Stimulated activated CD8-positive, alpha-beta memory T cell treated with anti-CD3 and anti-CD28 coated beads, Interleukin-7, amount 100 ng/mL, for 24 hours (primary cell): ENCODE data around the gene ARID1B.

Experiments used
- DNase-seq: peaks from one replicate; pipeline ENCODE4 v3.0.0-alpha.2; 2020; ENCODE audit warnings: low read depth

ARID1B gene

DNA sequence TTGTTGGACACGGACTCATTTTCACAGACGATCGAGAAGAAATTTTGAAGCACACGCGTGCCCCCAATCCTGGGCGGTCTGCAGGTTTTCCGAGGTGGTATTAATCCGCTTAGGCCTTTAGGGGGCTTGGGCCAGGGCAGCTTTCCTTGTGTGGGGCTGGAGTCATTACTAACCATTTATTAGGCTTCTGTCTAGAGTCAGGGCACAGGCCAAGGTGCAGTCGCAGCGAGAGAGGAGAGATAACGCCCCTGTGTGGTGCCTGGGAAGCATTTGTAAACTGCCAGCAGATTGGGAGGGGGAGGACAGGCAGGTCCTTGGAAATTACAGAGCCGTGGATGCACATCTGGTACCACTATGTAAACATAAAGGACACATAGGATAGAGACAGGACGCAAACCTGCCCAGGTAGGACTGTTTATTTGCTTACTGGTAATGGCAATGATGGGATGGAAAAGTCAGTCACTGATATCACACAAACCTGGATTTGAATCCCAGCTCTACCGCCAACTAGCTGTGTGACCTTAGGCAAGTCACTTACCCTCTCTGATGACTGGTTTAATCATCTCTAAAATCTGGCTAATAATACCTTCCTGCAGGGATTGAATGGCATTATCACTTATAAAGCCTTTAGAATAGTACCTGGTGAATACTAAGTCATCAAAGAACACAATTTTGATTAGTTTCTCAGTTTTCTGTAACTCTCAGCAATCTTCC lies 469.8 kb downstream of the ARID1B start:
- DNase-seq: no peak

DNA sequence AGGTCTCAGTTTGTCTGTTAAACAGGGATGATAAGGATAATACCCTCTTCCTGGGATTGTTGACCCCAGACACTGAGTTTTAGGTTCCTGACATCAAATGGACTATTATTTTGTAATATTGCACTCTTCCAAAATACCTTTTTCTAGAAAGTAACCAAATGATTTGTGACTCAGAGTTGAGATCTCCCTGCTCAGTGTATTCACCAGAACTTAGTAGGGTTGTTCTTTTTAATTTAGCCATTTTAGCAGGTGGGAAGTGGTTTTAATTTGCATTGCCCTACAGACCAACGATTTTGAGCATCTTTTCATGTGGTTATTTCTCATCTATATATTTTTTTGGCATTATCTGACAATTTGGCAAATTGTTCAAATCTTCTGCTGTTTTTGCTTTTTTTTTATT lies 471.1 kb downstream of the ARID1B start:
- no peak for DNase-seq

- DNase-seq: no peak
Measured at GRCh38 chr6:157249826-157250225, 472.6 kb downstream of the ARID1B start.

DNA sequence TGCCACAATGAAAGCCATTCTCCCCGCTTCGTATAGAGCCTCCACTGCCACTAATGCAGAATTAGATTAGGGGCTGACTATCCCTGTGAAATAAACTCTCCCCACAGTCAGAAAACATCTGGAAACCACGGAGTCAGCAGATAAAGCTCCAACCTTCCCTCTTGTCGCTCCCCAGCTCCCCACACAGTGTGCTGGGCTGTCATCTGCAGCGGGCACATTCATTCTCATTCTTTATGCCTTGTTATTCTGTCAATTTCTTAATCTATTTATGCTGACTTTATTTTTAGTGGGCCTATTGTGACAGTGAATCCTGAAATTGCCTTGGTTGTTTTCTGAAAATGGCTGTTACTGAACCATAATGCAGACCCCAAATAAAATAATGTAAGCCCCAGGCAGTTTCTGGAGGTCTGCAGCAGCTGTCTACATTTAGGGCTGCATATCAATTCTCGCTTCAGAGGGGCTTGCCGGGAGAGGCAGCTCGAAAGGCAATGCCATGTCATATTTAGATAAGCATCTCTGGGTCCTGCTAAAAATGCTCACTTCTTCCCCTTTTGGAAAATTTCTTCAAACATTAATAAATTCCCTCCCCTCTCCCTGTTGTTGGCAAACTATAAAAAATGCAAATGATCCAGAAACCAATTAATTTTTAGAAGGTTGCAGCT lies 474.5 kb downstream of the ARID1B start:
- no peak for DNase-seq

GRCh38 chr6:157253017-157253416 lies 475.8 kb downstream of the ARID1B start:
- DNase-seq: no peak

- DNase-seq: no peak
Measured at GRCh38 chr6:157253699-157254098, 476.5 kb downstream of the ARID1B start.

- DNase-seq: no peak
Measured at GRCh38 chr6:157254538-157254937, 477.4 kb downstream of the ARID1B start.

DNA sequence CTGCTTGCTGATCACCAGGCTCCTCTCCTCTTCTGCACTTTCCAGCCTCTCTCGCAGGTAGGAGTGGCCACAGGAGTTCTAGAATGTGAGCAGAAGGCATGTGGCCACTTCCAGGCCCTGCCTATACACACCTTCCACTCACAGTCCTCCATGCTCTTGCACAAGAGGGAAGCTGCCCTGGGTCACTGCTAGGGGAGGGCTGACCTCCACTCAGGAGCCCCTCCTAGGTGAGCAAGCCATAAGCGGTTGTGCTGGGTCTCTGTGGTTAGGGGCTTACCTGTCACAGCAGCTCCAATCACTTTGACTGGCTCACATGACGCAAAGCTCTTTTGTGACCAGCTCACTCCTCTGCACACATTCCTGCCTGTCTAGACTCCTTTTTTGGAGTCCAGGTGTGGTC lies 477.9 kb downstream of the ARID1B start:
- no peak for DNase-seq

- DNase-seq: no peak
Measured at GRCh38 chr6:157258878-157259277, 481.7 kb downstream of the ARID1B start.

- DNase-seq: no peak
Measured at GRCh38 chr6:157259443-157259842, 482.3 kb downstream of the ARID1B start.
